GM12892 (cell line): ENCODE data around the gene ARSB.
A peak's percentile ranks its signal among the peaks of the same experiment; 100 is the strongest.

Experiments used
- DNase-seq: peaks from one replicate; pipeline ENCODE4 v3.0.0; 2011; ENCODE audit not compliant: insufficient read length
- FAIRE-seq: peaks from 2 replicates; lab custom pipeline; 2011; peaks lifted over from hg19 to GRCh38; lab: Jason Lieb, UNC
- POLR2A ChIP-seq: IDR thresholded peaks from 2 replicates; pipeline ENCODE4 v1.6.1; 2011; ENCODE audit warnings: low read depth, low read length, control low read depth
- POLR2AphosphoS5 ChIP-seq: IDR thresholded peaks from 2 replicates; pipeline ENCODE4 v1.6.1; 2011; ENCODE audit warnings: low read depth, low read length, control low read depth
- TAF1 ChIP-seq: IDR thresholded peaks from 2 replicates; pipeline ENCODE4 v1.6.1; 2011; ENCODE audit warnings: low read depth, mild to moderate bottlenecking, control low read depth, low read length, borderline replicate concordance

ARSB gene

GRCh38 chr5:78841767-78842166 lies 143.3 kb downstream of the ARSB start:
- no peak for FAIRE-seq
- DNase-seq = no peak

GRCh38 chr5:78838753-78839152 lies 146.4 kb downstream of the ARSB start:
- DNase-seq = no peak
- FAIRE-seq = no peak
- no peak for TF ChIP-seq POLR2A
- no peak for TF ChIP-seq POLR2AphosphoS5
- TF ChIP-seq TAF1 = no peak

More at GRCh38 chr5:78841767-78842166, 143.3 kb downstream of the ARSB start:
- TF ChIP-seq POLR2AphosphoS5 (no peak), POLR2A (no peak), TAF1 (no peak)

GRCh38 chr5:78837836-78838235 lies 147.3 kb downstream of the ARSB start:
- no peak for DNase-seq
- FAIRE-seq = no peak
- TF ChIP-seq POLR2AphosphoS5 = no peak
- no peak for TF ChIP-seq TAF1
- no peak for TF ChIP-seq POLR2A

GRCh38 chr5:78835176-78835575 lies 149.9 kb downstream of the ARSB start:
- DNase-seq (no peak), FAIRE-seq (no peak)
- TF ChIP-seq TAF1 (no peak), POLR2A (no peak), POLR2AphosphoS5 (no peak)

GRCh38 chr5:78833284-78833683 lies 151.8 kb downstream of the ARSB start:
- FAIRE-seq (no peak), DNase-seq (no peak)
- no peak for TF ChIP-seq POLR2AphosphoS5
- no peak for TF ChIP-seq TAF1
- TF ChIP-seq POLR2A = no peak

GRCh38 chr5:78830528-78831046 lies 154.5 kb downstream of the ARSB start:
- TF ChIP-seq TAF1 (no peak), POLR2A (no peak), POLR2AphosphoS5 (no peak)
- no peak for FAIRE-seq
- DNase-seq = no peak

GRCh38 chr5:78829811-78830527 lies 155.1 kb downstream of the ARSB start:
- DNase-seq (no peak), FAIRE-seq (no peak)
- TF ChIP-seq POLR2A = no peak
- TF ChIP-seq TAF1 = no peak
- no peak for TF ChIP-seq POLR2AphosphoS5

- FAIRE-seq = no peak
- TF ChIP-seq POLR2A = no peak
- no peak for TF ChIP-seq TAF1
- TF ChIP-seq POLR2AphosphoS5 = no peak
These were observed 157.4 kb downstream of the ARSB start for GRCh38 chr5:78827725-78828124.

GRCh38 chr5:78824831-78825281 lies 160.3 kb downstream of the ARSB start:
- FAIRE-seq = no peak
- no peak for TF ChIP-seq TAF1
- no peak for TF ChIP-seq POLR2A
- no peak for TF ChIP-seq POLR2AphosphoS5
- DNase-seq = no peak

More at GRCh38 chr5:78827725-78828124, 157.4 kb downstream of the ARSB start:
- DNase-seq = no peak

- TF ChIP-seq POLR2A (no peak), TAF1 (no peak), POLR2AphosphoS5 (no peak)
- FAIRE-seq = peak; percentile 24
These were observed 161.9 kb downstream of the ARSB start for GRCh38 chr5:78823196-78823595.

GRCh38 chr5:78821536-78822021 lies 163.5 kb downstream of the ARSB start:
- FAIRE-seq = no peak

More at GRCh38 chr5:78823196-78823595, 161.9 kb downstream of the ARSB start:
- DNase-seq = no peak

GRCh38 chr5:78819707-78820106 lies 165.4 kb downstream of the ARSB start:
- TF ChIP-seq TAF1 (no peak), POLR2AphosphoS5 (no peak), POLR2A (no peak)
- no peak for DNase-seq
- no peak for FAIRE-seq

More at GRCh38 chr5:78821536-78822021, 163.5 kb downstream of the ARSB start:
- TF ChIP-seq TAF1 (no peak), POLR2AphosphoS5 (no peak), POLR2A (no peak)
- no peak for DNase-seq
